NB4 (cell line): ENCODE data around the gene CBFA2T3.

ENCODE experiments used
- CTCF ChIP-seq: IDR thresholded peaks from one replicate; pipeline ENCODE4 v1.5.1; 2012; ENCODE audit warnings: low read depth, low read length
- MAX ChIP-seq: IDR thresholded peaks from 2 replicates; pipeline ENCODE4 v1.6.1; 2011; ENCODE audit warnings: low read depth, low read length

- TF ChIP-seq CTCF (no peak), MAX (no peak)
Observed at GRCh38 chr16:89015271-89015859, 38.4 kb upstream of the CBFA2T3 start.
